RWPE1 (cell line): Measurements from ENCODE around the gene MAP2K6.

Experiments used
- CTCF ChIA-PET: fragments of 350-600 bp; sonication (Branson Sonifier 250); formaldehyde crosslinking; extraction: SDS; loops from one replicate; lab custom pipeline; 2021; lab: Yijun Ruan, JAX
- POLR2A ChIA-PET: fragments of 400-600 bp; formaldehyde crosslinking; extraction: SDS; loops from one replicate; lab custom pipeline; 2020; ENCODE audit warnings: antibody characterized with exemption; ENCODE audit not compliant: low non-redundant PET; lab: Yijun Ruan, JAX
- DNase-seq: peaks from one replicate; pipeline ENCODE4 v3.0.0; 2012; ENCODE audit warnings: low spot score
- H3K27ac ChIP-seq: fragments of 450-650 bp; 2 replicates; pipeline ENCODE4 v1.5.1; 2017
- TF ChIP-seq, protein P1 (sequence below): fragments of 450-650 bp; conservative IDR thresholded peaks from 2 replicates; pipeline ENCODE4 v1.5.1; 2017; ENCODE audit warnings: low read depth, mild to moderate bottlenecking

MAP2K6 gene

GRCh38 chr17:69516911-69517310 is 102.4 kb downstream of the MAP2K6 start:
- H3K27ac ChIP-seq: no peak overlapping the region
- DNase-seq: no peak
- POLR2A ChIA-PET: no interaction called here
- CTCF ChIA-PET: interaction anchor here (0.6 kb wide), 1 partner anchor 72 kb away, joined by 3 read pairs; no protein-coding TSS in a partner anchor
- TF ChIP-seq, protein P1, sequence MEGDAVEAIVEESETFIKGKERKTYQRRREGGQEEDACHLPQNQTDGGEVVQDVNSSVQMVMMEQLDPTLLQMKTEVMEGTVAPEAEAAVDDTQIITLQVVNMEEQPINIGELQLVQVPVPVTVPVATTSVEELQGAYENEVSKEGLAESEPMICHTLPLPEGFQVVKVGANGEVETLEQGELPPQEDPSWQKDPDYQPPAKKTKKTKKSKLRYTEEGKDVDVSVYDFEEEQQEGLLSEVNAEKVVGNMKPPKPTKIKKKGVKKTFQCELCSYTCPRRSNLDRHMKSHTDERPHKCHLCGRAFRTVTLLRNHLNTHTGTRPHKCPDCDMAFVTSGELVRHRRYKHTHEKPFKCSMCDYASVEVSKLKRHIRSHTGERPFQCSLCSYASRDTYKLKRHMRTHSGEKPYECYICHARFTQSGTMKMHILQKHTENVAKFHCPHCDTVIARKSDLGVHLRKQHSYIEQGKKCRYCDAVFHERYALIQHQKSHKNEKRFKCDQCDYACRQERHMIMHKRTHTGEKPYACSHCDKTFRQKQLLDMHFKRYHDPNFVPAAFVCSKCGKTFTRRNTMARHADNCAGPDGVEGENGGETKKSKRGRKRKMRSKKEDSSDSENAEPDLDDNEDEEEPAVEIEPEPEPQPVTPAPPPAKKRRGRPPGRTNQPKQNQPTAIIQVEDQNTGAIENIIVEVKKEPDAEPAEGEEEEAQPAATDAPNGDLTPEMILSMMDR: no peak

DNA sequence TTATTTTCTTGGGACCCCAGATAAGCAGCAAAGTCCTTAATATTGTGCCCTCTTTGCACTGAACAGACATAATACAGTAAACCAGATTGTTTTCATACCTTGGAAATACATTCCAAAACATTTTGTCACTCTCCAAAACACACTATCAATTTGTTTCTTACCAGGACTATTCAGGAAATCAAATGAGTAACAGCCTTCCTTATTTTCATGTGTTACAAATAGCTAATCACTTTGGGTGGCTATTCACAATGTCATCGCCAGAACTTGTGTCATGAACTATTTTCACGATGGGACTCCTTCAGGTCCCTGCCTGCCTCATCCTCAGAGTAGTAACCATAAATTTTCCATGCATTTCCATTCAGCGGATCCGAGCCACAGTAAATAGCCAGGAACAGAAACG is 104.5 kb downstream of the MAP2K6 start:
- DNase-seq: no peak
- no peak overlapping the region for H3K27ac ChIP-seq
- TF ChIP-seq, protein P1: no peak
- POLR2A ChIA-PET: no interaction called here
- CTCF ChIA-PET: no interaction called here

DNA sequence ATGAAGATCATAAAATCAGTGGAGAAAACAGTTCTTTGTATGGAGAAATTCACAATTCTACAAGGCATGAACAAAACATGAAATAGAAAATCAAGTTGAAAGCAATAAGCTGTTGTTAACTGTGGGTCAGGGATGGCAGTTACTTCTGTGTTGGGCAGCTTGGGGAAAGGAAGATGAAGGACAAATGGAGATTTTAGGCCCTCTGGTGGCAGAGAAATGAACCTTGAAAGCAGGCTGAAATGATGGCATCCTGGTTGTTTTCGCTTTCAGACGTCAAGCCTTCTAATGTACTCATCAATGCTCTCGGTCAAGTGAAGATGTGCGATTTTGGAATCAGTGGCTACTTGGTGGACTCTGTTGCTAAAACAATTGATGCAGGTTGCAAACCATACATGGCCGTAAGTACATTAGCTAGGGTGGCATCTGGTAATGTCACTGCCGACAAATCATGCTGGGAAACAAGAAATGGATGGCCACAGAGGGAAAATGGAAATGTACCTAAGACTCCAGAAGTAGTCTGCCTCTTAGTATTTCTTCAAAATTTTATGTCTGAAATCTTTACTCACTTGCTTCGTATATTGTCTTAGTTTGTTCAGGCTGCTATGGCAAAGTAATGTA is 108.9 kb downstream of the MAP2K6 start:
- DNase-seq: peak; percentile 42
- TF ChIP-seq, protein P1: peak; percentile 78
- ChIA-PET CTCF (interaction anchor here (0.6 to 3.2 kb wide), 11 partner anchors 16 to 1193 kb away, joined by 3 to 23 read pairs (median 3); no protein-coding TSS in a partner anchor), POLR2A (no interaction called here)
- no peak overlapping the region for H3K27ac ChIP-seq

DNA sequence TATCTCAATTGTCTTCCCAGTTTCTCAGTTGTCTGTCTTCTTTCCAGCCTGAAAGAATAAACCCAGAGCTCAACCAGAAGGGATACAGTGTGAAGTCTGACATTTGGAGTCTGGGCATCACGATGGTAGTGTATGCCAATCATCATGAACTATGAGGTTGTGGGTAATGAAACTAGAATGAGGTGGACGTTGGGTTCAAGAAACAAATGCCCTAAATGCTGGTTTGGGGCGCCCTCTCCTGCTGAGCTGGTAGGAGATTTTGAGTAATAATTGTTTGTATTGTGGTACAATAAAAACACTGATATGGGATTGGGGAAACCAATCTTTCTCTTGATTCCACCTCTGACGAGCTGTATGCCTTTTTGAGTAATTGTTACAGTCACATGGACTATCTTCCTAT is 110.4 kb downstream of the MAP2K6 start:
- ChIA-PET POLR2A (no interaction called here), CTCF (interaction anchor here (0.6 to 3.2 kb wide), 8 partner anchors 8 to 1105 kb away, joined by 3 to 23 read pairs (median 4); no protein-coding TSS in a partner anchor)
- no peak for DNase-seq
- TF ChIP-seq, protein P1: no peak
- H3K27ac ChIP-seq: no peak overlapping the region

DNA sequence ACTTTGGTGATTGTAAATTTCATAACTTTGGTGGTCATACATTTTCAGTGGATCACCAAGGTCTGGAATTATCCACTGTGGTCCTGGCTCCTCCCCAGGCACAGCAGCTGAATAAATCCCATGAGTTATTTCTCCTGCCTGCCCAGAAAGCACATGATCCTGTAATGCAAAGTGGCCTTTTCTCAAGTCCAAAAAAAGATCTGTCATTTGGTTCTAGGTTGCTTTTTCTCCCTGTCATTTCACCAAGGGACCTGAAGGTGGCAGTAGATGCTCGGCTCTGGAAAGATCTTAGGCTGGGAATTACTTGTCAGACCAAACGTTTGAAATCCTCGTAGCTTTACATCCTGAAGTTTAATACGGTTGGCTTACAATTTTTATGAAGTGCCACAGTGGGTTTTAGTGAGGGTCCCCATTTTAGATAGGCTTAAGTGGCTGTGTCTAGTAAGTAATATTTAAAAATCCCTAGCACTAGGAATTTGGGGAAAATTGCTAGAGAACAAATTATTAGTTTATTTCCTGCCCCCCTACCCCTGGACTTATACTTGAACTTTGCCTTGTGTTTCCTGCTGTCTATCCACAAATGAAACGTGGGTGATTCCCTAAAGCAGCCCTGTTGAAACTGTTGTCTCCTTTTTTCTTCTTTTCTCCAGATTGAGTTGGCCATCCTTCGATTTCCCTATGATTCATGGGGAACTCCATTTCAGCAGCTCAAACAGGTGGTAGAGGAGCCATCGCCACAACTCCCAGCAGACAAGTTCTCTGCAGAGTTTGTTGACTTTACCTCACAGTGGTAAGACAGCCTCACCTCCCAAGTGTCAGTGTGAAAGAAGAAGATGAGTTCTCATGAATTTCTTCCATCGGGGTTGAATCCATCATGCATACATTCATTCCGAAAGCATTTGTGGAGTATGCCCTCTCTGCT is 111.7 kb downstream of the MAP2K6 start:
- TF ChIP-seq, protein P1: peak; percentile 93
- POLR2A ChIA-PET: no interaction called here
- H3K27ac ChIP-seq: no peak overlapping the region
- CTCF ChIA-PET: interaction anchor here (0.7 to 3.2 kb wide), 11 partner anchors 10 to 1370 kb away, joined by 3 to 23 read pairs (median 3); no protein-coding TSS in a partner anchor
- peak; percentile 55 for DNase-seq

DNA sequence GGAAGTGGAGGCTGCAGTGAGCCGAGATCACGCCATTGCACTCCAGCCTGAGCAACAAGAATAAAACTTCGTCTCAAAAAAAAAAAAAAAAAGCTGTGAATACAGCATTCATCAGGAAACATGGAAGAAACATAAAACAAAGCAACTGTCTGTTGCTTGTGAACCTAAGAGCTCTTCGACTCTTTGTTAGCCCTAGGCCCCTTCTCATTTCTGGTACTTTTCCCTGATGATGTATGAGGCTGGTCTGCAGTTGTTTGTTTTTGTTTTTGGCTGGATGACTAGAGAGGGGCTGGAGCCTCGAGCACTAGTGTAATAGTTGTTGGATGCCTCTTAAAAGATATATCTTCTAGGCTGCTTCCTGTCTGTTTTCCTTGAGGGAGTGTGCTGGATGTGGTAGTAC is 113.5 kb downstream of the MAP2K6 start:
- no peak for DNase-seq
- TF ChIP-seq, protein P1: no peak
- ChIA-PET POLR2A (no interaction called here), CTCF (interaction anchor here (0.7 kb wide), 1 partner anchor 317 kb away, joined by 3 read pairs; no protein-coding TSS in a partner anchor)
- H3K27ac ChIP-seq: no peak overlapping the region
